H9 (cell line): ENCODE results near the gene FNDC3B. TPM values are rescaled to one million over a fixed set of nuclear protein-coding genes. Genes with fewer than 3 reads are reported as not detected.

Experiments used
- DNase-seq: peaks from one replicate; pipeline ENCODE4 v3.0.0-alpha.2; 2017
- H2AFZ ChIP-seq: one replicate; pipeline ENCODE4 v1.6.1; 2013; ENCODE audit warnings: mild to moderate bottlenecking, low read length, control low read depth, moderate library complexity
- H2AK5ac ChIP-seq: 2 replicates; pipeline ENCODE4 v1.6.1; 2013; ENCODE audit warnings: low read length, control low read depth, mixed read lengths; ENCODE audit not compliant: insufficient read length
- H2BK120ac ChIP-seq: one replicate; pipeline ENCODE4 v1.6.1; 2013; ENCODE audit warnings: low read depth, mild to moderate bottlenecking, low read length, control low read depth, inconsistent platforms; ENCODE audit not compliant: poor library complexity, severe bottlenecking
- H2BK12ac ChIP-seq: 2 replicates; pipeline ENCODE4 v1.6.1; 2013; ENCODE audit warnings: low read length, control low read depth, mixed read lengths, low read depth; ENCODE audit not compliant: insufficient read length
- H2BK15ac ChIP-seq: 2 replicates; pipeline ENCODE4 v1.6.1; 2013; ENCODE audit warnings: low read depth, low read length, control low read depth
- H2BK20ac ChIP-seq: one replicate; pipeline ENCODE4 v1.6.1; 2013; ENCODE audit warnings: low read depth, mild to moderate bottlenecking, low read length, control low read depth, inconsistent platforms; ENCODE audit not compliant: poor library complexity, severe bottlenecking
- H2BK5ac ChIP-seq: 2 replicates; pipeline ENCODE4 v1.6.1; 2013; ENCODE audit warnings: low read length, control low read depth, mixed read lengths; ENCODE audit not compliant: insufficient read length
- H3K14ac ChIP-seq: 2 replicates; pipeline ENCODE4 v1.6.1; 2013; ENCODE audit warnings: low read length, control low read depth; ENCODE audit not compliant: insufficient read depth
- H3K18ac ChIP-seq: 2 replicates; pipeline ENCODE4 v1.6.1; 2013; ENCODE audit warnings: low read depth, mild to moderate bottlenecking, mixed read lengths, low read length, control low read depth; ENCODE audit not compliant: insufficient read length
- H3K23ac ChIP-seq: 2 replicates; pipeline ENCODE4 v1.6.1; 2013; ENCODE audit warnings: low read length, control low read depth, mixed read lengths, low read depth; ENCODE audit not compliant: insufficient read length
- H3K23me2 ChIP-seq: 2 replicates; pipeline ENCODE4 v1.6.1; 2013; ENCODE audit warnings: low read depth, mild to moderate bottlenecking, mixed read lengths, low read length, control low read depth; ENCODE audit not compliant: insufficient read length, poor library complexity, severe bottlenecking
- H3K27ac ChIP-seq: 2 replicates; pipeline ENCODE4 v1.5.1; 2013; ENCODE audit warnings: low read length, control low read depth, mixed read lengths, low read depth; ENCODE audit not compliant: insufficient read length
- H3K27me3 ChIP-seq: 2 replicates; pipeline ENCODE4 v1.6.1; 2013; ENCODE audit warnings: low read length, control low read depth, inconsistent platforms; ENCODE audit not compliant: insufficient read depth
- H3K4ac ChIP-seq: 2 replicates; pipeline ENCODE4 v1.6.1; 2013; ENCODE audit warnings: low read depth, mild to moderate bottlenecking, control low read depth, inconsistent platforms, low read length, moderate library complexity
- H3K4me1 ChIP-seq: 2 replicates; pipeline ENCODE4 v1.6.1; 2013; ENCODE audit warnings: low read length, control low read depth, inconsistent platforms; ENCODE audit not compliant: insufficient read depth
- H3K4me2 ChIP-seq: 2 replicates; pipeline ENCODE4 v1.6.1; 2013; ENCODE audit warnings: low read length, control low read depth, mixed read lengths; ENCODE audit not compliant: insufficient read length, insufficient read depth
- H3K56ac ChIP-seq: 2 replicates; pipeline ENCODE4 v1.6.1; 2013; ENCODE audit warnings: low read depth, mild to moderate bottlenecking, mixed read lengths, low read length, control low read depth; ENCODE audit not compliant: insufficient read length
- H3K79me1 ChIP-seq: 2 replicates; pipeline ENCODE4 v1.6.1; 2013; ENCODE audit warnings: low read depth, mild to moderate bottlenecking, moderate library complexity, low read length, control low read depth, inconsistent platforms; ENCODE audit not compliant: insufficient read depth, poor library complexity, severe bottlenecking
- H3K79me2 ChIP-seq: 2 replicates; pipeline ENCODE4 v1.6.1; 2013; ENCODE audit warnings: low read length, control low read depth, inconsistent platforms; ENCODE audit not compliant: insufficient read depth
- H3K9ac ChIP-seq: 2 replicates; pipeline ENCODE4 v1.6.1; 2013; ENCODE audit warnings: low read length, control low read depth, mixed read lengths; ENCODE audit not compliant: insufficient read length; ENCODE audit errors: extremely low read depth
- H3K9me3 ChIP-seq: one replicate; pipeline ENCODE4 v1.6.1; 2013; ENCODE audit warnings: low read depth, low read length, inconsistent platforms; ENCODE audit not compliant: control insufficient read depth
- H3T11ph ChIP-seq: one replicate; pipeline ENCODE4 v1.6.1; 2013; ENCODE audit warnings: mild to moderate bottlenecking, low read length, control low read depth, inconsistent platforms
- H4K20me1 ChIP-seq: one replicate; pipeline ENCODE4 v1.6.1; 2013; ENCODE audit not compliant: control insufficient read depth, insufficient read length, insufficient read depth
- H4K5ac ChIP-seq: 2 replicates; pipeline ENCODE4 v1.6.1; 2013; ENCODE audit warnings: low read depth, mild to moderate bottlenecking, mixed read lengths, low read length, control low read depth; ENCODE audit not compliant: insufficient read length
- H4K8ac ChIP-seq: replicated peaks from 2 replicates; pipeline ENCODE4 v1.6.1; 2013; ENCODE audit warnings: low read length, control low read depth, mixed read lengths, low read depth; ENCODE audit not compliant: insufficient read length
- H4K91ac ChIP-seq: 2 replicates; pipeline ENCODE4 v1.6.1; 2013; ENCODE audit warnings: low read depth, mild to moderate bottlenecking, moderate library complexity, mixed read lengths, low read length, control low read depth; ENCODE audit not compliant: insufficient read length
- H3K27ac Mint-ChIP-seq, 3 experiments: 2 replicates in 2 of 3; 3 replicates in 1 of 3; pipeline ENCODE4 v1.8.0; 2020 to 2021; ENCODE audit warnings: mixed read lengths in 3 of 3, mild to moderate bottlenecking in 1 of 3, moderate library complexity in 1 of 3
- H3K27me3 Mint-ChIP-seq: 2 replicates; pipeline ENCODE4 v1.8.0; 2021; ENCODE audit warnings: low read depth, mild to moderate bottlenecking, moderate library complexity, mixed read lengths
- H3K36me3 Mint-ChIP-seq, 3 experiments: 2 replicates in 2 of 3; 3 replicates in 1 of 3; pipeline ENCODE4 v1.8.0; 2020 to 2021; ENCODE audit warnings: low read depth in 3 of 3, mixed read lengths in 3 of 3; ENCODE audit not compliant: insufficient read depth in 1 of 3
- H3K4me1 Mint-ChIP-seq, 2 experiments: 2 replicates each; pipeline ENCODE4 v1.8.0; 2020; ENCODE audit warnings: mixed read lengths in 2 of 2
- H3K4me3 Mint-ChIP-seq, 2 experiments: 2 replicates in 1 of 2; 3 replicates in 1 of 2; pipeline ENCODE4 v1.8.0; 2020 to 2021; ENCODE audit warnings: mild to moderate bottlenecking in 2 of 2, mixed read lengths in 2 of 2, moderate library complexity in 1 of 2
- H3K9me3 Mint-ChIP-seq, 2 experiments: 2 replicates in 1 of 2; 3 replicates in 1 of 2; pipeline ENCODE4 v1.8.0; 2020; ENCODE audit warnings: mild to moderate bottlenecking in 2 of 2, mixed read lengths in 2 of 2, moderate library complexity in 1 of 2
- CTCF ChIP-seq: fragments of 200-600 bp; sonication (generic); conservative IDR thresholded peaks from 3 replicates; pipeline ENCODE4 v1.8.0; 2021; ENCODE audit warnings: antibody characterized with exemption, mild to moderate bottlenecking
- WGBS: extraction: QIAGEN DNeasy Blood & Tissue Kit; methylation state at CpG from one replicate; pipeline ENCODE4 v1.1.7; 2013; ENCODE audit warnings: missing lambda C conversion rate, low lambda C conversion rate, mixed read lengths; ENCODE audit not compliant: insufficient read length; ENCODE audit errors: extremely low coverage; 5-methylcytosine and 5-hydroxymethylcytosine counted together
- total RNA-seq: library from RNA; stranded (reverse); gene quantifications from 2 replicates; pipeline ENCODE4 v1.2.1, GENCODE V29; 2021

Gene FNDC3B
- total RNA-seq, 1 experiment from 2014 or later: 43.8 TPM

DNA sequence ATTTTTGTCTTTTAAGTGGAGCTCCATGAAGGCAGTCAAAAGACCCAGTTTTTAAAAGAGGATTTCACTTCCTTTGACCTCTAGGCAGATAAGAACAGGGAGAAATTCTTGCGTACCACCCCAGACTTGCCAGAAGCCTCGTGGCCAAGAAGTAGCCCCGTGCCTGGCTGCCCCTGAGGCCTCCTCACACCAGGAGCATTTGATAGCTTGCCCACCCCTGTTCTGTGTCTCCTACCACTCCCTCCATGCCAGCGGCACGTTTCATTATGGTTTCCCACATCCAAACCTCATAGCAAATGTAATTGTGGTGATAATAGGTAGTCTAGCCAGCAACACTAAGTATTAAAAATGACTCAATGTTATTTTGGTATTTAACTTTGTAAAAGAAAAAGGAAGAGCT, 301.2 kb downstream of the FNDC3B start:
- H2AK5ac ChIP-seq: no peak overlapping the region
- no peaks in the 10 kb centered on the region for H3K79me1 ChIP-seq
- no peak overlapping the region for H2BK20ac ChIP-seq
- no peak overlapping the region for H3K23ac ChIP-seq
- no peak overlapping the region for H2BK120ac ChIP-seq
- H2AFZ ChIP-seq: no peak overlapping the region
- no peak overlapping the region for H3K9ac ChIP-seq
- Mint-ChIP-seq H3K36me3 (peaks cover 10 to 57% (median 50%) of the 10 kb centered on the region in 3 experiments; a peak in 6 of 7 replicates), H3K4me3 (no peak overlapping the region), H3K27ac (0 out of 7 replicates have a peak overlapping the region, but pooled peaks of 1 of the 3 experiments have one; percentile 14), H3K9me3 (no peaks in the 10 kb centered on the region), H3K4me1 (no peaks in the 10 kb centered on the region), H3K27me3 (no peaks in the 10 kb centered on the region)
- no peaks in the 10 kb centered on the region for H3K79me2 ChIP-seq
- no peak overlapping the region for H4K5ac ChIP-seq
- no peak overlapping the region for H3K56ac ChIP-seq
- WGBS: no CpG with 5 or more reads among the region's 5 CpGs
- H3K4me1 ChIP-seq: no peaks in the 10 kb centered on the region
- no peak for DNase-seq
- no peak overlapping the region for H3K18ac ChIP-seq
- no peak overlapping the region for H3K14ac ChIP-seq
- H2BK5ac ChIP-seq: no peak overlapping the region
- no peak overlapping the region for H3T11ph ChIP-seq
- H2BK12ac ChIP-seq: no peak overlapping the region
- H3K4me2 ChIP-seq: no peak overlapping the region
- H4K20me1 ChIP-seq: no peaks in the 10 kb centered on the region
- no peaks in the 10 kb centered on the region for H3K9me3 ChIP-seq
- no peaks in the 10 kb centered on the region for H3K27me3 ChIP-seq
- no peaks in the 10 kb centered on the region for H3K23me2 ChIP-seq
- no peak overlapping the region for H3K27ac ChIP-seq
- no peak for TF ChIP-seq CTCF
- no peak overlapping the region for H2BK15ac ChIP-seq
- no peak overlapping the region for H4K8ac ChIP-seq
- no peak overlapping the region for H3K4ac ChIP-seq
- no peak overlapping the region for H4K91ac ChIP-seq
